ENCODE results near the gene CCDC183.

DNA sequence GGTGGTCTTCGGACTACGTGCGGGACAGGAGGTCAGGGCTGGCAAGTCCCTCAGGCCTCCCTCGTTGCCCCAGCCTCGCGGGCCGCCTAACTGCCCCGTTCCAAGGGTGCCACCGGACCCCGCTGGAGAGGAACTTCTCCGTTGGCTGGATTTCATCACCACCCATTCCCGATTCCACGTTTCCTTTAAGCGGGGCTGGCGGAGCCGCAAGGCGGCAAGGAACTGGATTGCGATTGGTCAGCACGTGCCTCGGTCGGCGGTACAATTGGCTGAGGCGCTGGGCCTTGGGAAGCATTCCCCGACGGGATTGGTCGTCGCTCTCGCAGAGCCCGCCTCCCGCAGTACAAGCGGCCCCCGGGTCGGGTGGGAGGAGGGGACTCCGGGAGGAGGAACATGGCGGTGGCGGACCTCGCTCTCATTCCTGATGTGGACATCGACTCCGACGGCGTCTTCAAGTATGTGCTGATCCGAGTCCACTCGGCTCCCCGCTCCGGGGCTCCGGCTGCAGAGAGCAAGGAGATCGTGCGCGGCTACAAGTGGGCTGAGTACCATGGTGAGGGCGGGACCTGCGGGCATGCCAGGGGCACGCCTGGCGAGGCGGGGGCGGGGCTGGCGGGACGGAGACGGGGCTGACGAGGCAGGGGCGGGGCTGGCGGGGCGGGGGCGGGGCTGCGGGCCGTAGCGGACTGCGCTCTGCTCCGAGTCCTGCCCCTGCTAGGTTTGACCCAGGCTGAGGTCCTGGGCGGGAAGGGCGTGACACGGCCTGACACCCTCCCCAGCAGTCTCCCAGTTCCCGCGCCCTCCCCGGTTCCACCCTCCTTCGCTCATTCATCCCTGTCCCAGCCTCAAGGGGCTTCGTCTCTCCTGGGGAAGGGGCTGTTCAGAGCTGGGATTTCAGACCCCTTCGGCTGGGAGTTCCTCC lies 53.2 kb downstream of the CCDC183 start, which contains the start of gene PHPT1:
- TF ChIP-seq POLR2AphosphoS5 (IDR thresholded peaks at IDR 0.05; ENCODE audit: low read depth, low read length) (peak; percentile 88), POLR2A (IDR thresholded peaks at IDR 0.05; ENCODE audit: low read depth, low read length) (peak; percentile 88), TAF1 (IDR thresholded peaks at IDR 0.05; ENCODE audit: low read depth, low read length) (peak; percentile 70)
